Tongue (tissue), 2 donors: ENCODE measurements around the gene TUBB4B. TPM values are rescaled to one million over a fixed set of nuclear protein-coding genes. Genes with fewer than 3 reads are reported as not detected.

Experiments
- DNase-seq: peaks from one replicate; pipeline ENCODE4 v3.0.0-alpha.2; 2015
- total RNA-seq: library from RNA; depleted of rRNA; stranded (reverse); fragments of >200 nt; gene quantifications from one replicate; pipeline ENCODE4 v1.2.3, GENCODE V29; 2014

Gene TUBB4B
- total RNA-seq, 1 donor from 2014 or later, result 172 TPM

GRCh38 chr9:137226338-137227053 is 14.6 kb upstream of the TUBB4B start:
- no peak for DNase-seq

GRCh38 chr9:137227054-137227852 is 13.8 kb upstream of the TUBB4B start, which contains the start of gene RNF224:
Gene RNF224, plus strand, starts transcription at chr9:137227502. Its CDS starts 834 bp downstream, at chr9:137228336.
- peak; percentile 84 for DNase-seq

DNA sequence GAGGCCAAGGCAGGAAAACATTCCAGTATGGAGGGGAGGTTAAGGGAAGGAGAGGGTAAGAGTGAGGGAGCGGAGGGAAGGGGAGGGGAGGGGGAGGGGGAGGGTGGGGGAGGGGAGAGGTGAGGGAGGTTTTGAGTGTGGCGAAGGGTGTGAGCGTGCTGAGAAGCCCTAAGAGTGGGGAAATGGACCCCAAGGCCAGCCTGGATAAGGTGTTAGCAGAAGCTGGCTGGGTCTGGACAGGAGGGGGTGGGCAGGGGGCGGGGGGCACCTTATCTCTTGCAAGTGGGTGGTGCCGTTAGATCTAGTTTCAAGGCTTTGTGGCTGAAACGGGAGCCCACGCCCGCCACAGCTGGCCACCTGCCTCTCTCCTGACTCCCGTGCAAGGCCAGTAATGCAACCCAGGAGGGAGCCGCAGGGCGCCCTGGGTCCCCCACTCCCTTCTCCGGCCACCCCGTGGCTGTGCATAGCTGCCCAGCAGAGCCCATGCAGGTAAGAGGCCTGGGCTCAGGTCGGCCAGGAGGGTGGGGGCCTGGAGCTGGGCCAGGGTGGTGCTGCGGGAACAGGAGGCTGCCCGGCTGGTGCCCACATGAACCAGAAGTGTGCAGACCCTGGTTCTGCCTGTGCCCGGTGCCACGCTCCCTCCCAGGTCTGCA is 13.1 kb upstream of the TUBB4B start:
- no peak for DNase-seq

- DNase-seq, result no peak
Measured at GRCh38 chr9:137228506-137228967, 12.6 kb upstream of the TUBB4B start.

- DNase-seq, result no peak
Measured at GRCh38 chr9:137228968-137229896, 11.9 kb upstream of the TUBB4B start.

DNA sequence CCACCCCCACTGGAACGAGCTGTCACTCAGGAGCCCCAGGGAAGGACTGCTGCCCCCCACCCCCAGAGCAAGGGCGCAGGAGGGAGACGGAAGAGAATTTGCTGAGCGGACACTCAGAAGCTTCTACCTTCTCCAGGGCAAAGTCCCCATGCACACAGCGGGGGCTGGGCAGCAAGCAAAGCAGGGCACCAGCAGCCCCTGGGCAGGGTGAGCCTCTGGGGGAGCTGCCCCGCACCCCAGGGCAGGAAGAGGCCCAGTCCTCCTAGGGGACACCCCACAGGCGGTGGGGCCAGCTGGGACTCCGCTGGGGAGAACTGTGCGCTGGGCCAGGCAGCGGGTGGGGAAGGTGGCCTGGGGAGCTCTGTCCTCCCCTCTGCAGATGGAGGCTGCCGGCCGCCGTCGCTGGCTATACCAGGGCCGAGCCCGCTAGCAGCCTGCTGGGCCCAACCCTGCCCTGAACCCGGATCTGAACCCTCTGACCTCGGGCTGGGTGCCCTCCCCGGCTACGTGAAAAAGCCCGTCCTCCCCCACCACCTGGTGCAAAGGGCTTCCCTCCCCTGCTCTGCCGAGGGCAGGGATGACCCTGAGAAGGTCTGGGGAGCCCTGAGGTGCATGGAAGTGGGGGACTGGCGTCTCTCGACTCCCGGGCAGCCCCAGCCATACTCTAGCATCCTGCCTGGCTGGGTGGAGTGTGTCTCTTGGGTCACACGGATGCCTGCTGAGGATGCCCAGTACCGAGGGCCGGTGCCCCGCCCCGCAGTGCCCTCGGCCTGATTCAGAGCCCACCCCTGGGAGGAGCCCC is 11.0 kb upstream of the TUBB4B start:
- no peak for DNase-seq

DNA sequence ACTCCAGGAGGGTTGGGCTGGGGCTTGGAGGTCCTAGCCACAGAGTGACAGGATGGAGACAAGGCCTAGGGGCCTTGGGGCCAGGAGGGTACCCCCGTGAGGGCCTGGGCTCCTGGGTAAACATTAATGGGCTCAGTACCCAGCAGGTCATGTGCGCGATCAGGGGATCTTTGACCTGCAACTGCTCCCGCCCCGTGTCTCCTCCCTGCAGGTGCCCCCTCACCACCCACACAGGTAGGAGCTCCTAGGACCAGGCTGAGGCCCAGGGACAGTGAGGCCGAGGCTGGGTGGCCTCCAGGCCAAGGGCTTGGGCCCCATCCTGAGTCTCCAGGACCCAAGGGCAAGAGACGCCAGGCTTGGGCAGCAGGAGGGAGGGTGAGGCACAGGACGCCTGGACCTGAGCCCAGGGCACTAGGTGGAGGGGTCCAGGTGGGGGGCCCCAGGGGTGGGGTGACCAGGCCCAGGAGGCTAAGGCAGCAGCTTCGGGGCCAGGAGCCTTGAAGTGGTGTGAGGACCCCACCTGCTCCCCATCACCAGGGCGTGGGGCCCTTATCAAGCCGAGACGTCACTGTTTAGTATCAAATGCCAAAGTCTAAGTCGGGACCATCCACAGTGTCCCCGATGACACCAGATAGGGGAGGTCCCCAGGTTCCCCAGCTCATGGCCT is 10.2 kb upstream of the TUBB4B start, which contains the start of gene SLC34A3:
SLC34A3 (plus strand) TSS at position 197 of the 667 bp plus-strand sequence. CDS start 802 bp downstream, outside the sequence.
- DNase-seq, result no peak

DNA sequence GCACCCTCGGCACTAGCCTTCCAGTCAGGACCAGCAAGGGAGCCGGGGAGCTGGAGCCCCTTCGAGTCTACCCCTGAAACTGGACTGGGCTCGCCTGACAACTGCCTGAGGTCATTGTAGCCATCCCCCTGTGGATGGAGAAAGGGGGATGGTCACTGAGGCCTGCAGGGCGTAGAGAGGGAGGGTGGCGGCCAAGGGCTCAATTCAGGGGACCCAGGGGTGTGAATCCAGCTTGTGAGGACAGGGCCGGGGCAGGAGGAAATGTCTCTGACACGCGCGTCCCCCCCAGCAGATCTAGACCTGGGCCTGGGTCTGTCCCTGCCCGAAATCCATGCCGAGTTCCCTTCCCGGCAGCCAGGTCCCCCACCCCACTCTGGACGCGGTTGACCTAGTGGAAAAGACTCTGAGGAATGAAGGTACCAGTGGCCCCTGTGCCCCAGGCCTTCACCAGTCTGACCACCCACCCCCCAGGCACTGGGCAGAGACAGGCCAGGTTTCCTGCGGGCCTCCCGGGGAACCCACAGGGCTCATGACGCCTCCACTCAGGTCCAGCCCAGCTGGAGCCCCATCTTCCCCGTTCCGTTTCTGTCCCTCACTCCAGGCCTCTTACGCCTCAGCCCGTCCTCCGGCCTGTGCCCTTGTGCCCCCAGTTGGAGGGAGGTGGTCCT is 9.6 kb upstream of the TUBB4B start:
- no peak for DNase-seq

DNA sequence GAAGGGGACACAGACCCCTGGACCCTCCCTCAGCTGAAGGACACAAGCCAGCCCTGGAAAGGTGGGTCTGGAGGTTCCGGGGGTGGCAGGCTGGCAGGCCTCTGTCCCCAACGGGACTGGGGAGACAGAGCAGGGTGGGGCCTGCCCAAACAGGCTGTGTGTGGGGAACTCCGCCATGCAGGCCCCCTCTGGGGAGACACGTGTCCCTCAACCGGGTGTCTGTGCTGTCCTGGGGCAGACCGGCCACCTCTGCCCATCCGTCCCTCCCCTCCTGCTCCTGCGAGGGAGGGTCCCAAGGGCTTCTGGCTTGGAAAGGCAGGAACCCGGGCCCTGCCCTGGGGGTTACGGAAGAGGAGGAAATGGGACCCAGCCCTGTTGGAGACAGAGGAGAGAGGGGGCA is 9.0 kb upstream of the TUBB4B start:
- no peak for DNase-seq

DNA sequence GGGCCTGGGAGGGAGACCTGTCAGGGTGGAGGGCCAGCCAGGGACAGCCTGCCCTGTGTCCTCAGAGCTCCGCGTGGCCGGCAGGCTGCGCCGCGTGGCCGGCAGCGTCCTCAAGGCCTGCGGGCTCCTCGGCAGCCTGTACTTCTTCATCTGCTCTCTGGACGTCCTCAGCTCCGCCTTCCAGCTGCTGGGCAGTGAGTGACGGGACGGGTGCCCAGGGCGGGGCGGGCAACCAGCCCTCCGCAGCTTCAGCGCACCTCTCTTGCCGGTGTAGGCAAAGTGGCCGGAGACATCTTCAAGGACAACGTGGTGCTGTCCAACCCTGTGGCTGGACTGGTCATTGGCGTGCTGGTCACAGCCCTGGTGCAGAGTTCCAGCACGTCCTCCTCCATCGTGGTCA is 8.6 kb upstream of the TUBB4B start:
- DNase-seq, result no peak

DNA sequence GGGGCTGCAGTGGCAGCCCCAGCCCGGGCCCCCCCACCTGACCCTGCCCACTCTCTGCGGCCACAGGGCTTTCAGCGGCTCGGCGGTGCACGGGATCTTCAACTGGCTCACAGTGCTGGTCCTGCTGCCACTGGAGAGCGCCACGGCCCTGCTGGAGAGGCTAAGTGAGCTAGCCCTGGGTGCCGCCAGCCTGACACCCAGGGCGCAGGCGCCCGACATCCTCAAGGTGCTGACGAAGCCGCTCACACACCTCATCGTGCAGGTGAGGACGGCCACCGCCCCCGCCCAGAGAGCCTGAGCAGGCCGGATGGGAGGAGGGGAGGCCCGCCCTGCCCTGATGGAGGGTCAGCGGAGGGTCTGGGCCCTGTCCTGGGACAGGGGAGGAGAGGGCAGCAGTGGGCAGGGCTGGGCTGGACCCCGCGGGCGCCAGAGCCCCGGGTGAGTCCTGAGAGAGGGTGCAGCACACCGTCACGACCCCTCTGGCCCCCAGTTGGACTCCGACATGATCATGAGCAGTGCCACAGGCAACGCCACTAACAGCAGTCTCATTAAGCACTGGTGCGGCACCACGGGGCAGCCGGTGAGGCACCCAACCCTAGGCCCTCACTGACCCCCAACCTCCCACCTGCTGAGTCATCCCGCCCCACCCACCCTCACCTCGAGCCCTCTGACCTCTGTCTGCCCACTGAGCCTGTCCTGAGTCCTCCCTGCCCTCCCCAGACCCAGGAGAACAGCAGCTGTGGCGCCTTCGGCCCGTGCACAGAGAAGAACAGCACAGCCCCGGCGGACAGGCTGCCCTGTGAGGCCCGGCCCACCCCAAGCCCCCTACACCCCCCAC is 7.7 kb upstream of the TUBB4B start:
- DNase-seq, result no peak

DNA sequence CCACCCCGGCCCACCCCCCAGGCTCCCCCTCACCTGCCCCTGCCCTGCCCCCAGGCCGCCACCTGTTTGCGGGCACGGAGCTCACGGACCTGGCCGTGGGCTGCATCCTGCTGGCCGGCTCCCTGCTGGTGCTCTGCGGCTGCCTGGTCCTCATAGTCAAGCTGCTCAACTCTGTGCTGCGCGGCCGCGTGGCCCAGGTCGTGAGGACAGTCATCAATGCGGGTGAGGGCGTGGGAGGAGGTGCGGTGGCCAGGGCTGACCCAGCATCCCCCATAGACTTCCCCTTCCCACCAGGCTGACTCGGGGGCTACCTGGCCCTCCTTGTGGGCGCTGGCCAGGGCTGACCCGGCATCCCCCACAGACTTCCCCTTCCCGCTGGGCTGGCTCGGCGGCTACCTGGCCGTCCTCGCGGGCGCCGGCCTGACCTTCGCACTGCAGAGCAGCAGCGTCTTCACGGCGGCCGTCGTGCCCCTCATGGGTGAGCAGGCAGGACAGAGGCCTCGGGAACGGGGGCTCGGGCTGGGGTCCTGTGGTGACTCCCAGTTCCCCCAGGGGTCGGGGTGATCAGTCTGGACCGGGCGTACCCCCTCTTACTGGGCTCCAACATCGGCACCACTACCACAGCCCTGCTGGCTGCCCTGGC is 6.9 kb upstream of the TUBB4B start:
- no peak for DNase-seq

- DNase-seq, result no peak
Measured at GRCh38 chr9:137234758-137235423, 6.2 kb upstream of the TUBB4B start.

GRCh38 chr9:137235424-137236237 is 5.5 kb upstream of the TUBB4B start:
- no peak for DNase-seq

GRCh38 chr9:137236238-137236935 is 4.7 kb upstream of the TUBB4B start:
- peak; percentile 93 for DNase-seq

- no peak for DNase-seq
Measured at GRCh38 chr9:137236936-137237421, 4.1 kb upstream of the TUBB4B start.
